Measurements from ENCODE around the gene CES4A. TPM values are rescaled to one million over a fixed set of nuclear protein-coding genes. Genes with fewer than 3 reads are reported as not detected.

The CES4A gene
- total and polyA plus RNA-seq, 9 of the 15 experiments (the other 6 are each of a cell fraction or from before 2014, with no cell fraction given) = 0.09 to 0.13 (median 0.11) TPM; not detected in 6

GRCh38 chr16:67028696-67029253 lies 40.4 kb downstream of the CES4A start, which contains the start of gene CBFB (continued):
- no peak for TF ChIP-seq SIRT6 (IDR thresholded peaks at IDR 0.05; ENCODE audit: low read depth, low read length)
- peak; percentile 67; the same call in 1 of the 2 replicates for TF ChIP-seq MTA3 (IDR thresholded peaks at IDR 0.05; ENCODE audit: borderline replicate concordance)
- no peak for TF ChIP-seq ZNF277 (CRISPR knock-in tag; IDR thresholded peaks at IDR 0.05; ENCODE audit: borderline replicate concordance)
- TF ChIP-seq FUS (optimal IDR thresholded peaks at IDR 0.05; ENCODE audit: low read depth, low read length) = no peak
- TF ChIP-seq EP400 (IDR thresholded peaks at IDR 0.05) = peak; percentile 90
- TF ChIP-seq, protein P1, sequence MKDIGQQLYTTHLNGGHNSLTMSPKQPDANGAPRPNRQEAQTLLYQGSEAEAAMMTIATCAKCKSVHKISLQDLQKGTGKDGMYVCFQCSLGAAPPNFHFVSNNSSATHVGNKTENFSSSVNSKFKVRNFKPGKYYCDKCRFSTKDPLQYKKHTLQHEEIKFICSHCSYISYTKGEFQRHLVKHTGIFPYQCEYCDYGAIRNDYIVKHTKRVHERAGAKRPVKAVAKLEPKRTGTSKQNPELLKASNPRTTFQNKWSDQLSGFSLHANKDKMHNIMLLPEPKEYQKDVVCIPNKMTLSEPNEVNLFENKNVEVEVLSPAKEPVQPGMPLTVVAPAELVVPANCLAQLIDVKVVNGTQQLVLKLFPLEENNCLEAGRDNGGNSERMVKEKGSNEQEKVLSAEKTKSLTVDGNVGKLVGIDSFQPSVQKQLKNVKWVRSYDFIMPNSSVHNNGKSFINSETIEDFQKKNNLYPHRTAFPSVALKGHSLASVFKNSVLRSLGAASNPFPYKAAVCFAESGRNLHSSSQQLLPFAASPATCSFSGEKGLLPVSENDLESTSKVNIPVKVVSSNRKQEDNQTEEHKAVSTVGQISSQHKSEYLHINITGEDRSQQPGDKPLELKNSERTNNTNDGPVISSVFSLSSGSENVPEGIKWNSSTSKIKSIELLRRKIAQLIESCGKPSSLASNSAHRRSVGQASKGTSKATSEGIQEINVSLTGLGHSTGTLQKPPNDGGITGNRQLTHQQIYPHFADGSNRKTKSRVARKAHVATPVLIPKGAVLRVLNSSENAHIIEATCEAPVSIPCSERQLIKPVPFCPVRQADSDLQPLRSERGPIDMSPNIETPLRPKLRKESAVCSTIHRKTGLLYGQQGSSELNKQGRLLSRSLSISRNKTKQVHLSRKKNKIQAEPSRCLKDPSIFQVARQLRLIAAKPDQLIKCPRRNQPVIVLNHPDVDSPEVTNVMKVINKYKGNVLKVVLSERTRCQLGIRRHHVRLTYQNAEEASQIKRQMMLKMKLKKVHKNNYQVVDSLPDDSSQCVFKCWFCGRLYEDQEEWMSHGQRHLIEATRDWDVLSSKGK (CRISPR knock-in tag; IDR thresholded peaks at IDR 0.05) = no peak
- no peak for TF ChIP-seq ILK (tag; IDR thresholded peaks at IDR 0.05; ENCODE audit: borderline replicate concordance, low read depth)
- peak; percentile 95 for TF ChIP-seq PHF8 (IDR thresholded peaks at IDR 0.05; ENCODE audit: borderline replicate concordance, low read length)
- TF ChIP-seq HDAC6 (IDR thresholded peaks at IDR 0.05; ENCODE audit: low read depth, low read length) = no peak
- peak; percentile 52 for TF ChIP-seq HCFC1 (IDR thresholded peaks at IDR 0.05; ENCODE audit: low read depth, low read length)
- TF ChIP-seq, protein P2, sequence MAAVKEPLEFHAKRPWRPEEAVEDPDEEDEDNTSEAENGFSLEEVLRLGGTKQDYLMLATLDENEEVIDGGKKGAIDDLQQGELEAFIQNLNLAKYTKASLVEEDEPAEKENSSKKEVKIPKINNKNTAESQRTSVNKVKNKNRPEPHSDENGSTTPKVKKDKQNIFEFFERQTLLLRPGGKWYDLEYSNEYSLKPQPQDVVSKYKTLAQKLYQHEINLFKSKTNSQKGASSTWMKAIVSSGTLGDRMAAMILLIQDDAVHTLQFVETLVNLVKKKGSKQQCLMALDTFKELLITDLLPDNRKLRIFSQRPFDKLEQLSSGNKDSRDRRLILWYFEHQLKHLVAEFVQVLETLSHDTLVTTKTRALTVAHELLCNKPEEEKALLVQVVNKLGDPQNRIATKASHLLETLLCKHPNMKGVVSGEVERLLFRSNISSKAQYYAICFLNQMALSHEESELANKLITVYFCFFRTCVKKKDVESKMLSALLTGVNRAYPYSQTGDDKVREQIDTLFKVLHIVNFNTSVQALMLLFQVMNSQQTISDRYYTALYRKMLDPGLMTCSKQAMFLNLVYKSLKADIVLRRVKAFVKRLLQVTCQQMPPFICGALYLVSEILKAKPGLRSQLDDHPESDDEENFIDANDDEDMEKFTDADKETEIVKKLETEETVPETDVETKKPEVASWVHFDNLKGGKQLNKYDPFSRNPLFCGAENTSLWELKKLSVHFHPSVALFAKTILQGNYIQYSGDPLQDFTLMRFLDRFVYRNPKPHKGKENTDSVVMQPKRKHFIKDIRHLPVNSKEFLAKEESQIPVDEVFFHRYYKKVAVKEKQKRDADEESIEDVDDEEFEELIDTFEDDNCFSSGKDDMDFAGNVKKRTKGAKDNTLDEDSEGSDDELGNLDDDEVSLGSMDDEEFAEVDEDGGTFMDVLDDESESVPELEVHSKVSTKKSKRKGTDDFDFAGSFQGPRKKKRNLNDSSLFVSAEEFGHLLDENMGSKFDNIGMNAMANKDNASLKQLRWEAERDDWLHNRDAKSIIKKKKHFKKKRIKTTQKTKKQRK (IDR thresholded peaks at IDR 0.05; ENCODE audit: borderline replicate concordance, low read depth, low read length) = no peak
- TF ChIP-seq, protein P3, sequence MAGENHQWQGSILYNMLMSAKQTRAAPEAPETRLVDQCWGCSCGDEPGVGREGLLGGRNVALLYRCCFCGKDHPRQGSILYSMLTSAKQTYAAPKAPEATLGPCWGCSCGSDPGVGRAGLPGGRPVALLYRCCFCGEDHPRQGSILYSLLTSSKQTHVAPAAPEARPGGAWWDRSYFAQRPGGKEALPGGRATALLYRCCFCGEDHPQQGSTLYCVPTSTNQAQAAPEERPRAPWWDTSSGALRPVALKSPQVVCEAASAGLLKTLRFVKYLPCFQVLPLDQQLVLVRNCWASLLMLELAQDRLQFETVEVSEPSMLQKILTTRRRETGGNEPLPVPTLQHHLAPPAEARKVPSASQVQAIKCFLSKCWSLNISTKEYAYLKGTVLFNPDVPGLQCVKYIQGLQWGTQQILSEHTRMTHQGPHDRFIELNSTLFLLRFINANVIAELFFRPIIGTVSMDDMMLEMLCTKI (IDR thresholded peaks at IDR 0.05; ENCODE audit: partially characterized antibody) = no peak
- TF ChIP-seq PKNOX1 (IDR thresholded peaks at IDR 0.05) = no peak
- no peak for TF ChIP-seq SREBF1 (IDR thresholded peaks at IDR 0.05; ENCODE audit: borderline replicate concordance, low read depth, low read length)
- peak; percentile 85 for TF ChIP-seq TAF7 (tag; IDR thresholded peaks at IDR 0.05)
- TF ChIP-seq POLR3A (IDR thresholded peaks at IDR 0.05; ENCODE audit: borderline replicate concordance, extremely low read depth, insufficient read depth, insufficient read length) = no peak
- no peak for TF ChIP-seq U2AF1 (optimal IDR thresholded peaks at IDR 0.05; ENCODE audit: low read depth, low read length)

All from K562 (cell line).